Liver (tissue), 9 donors: ENCODE results near the gene SMPD1. TPM values are rescaled to one million over a fixed set of nuclear protein-coding genes. Genes with fewer than 3 reads are reported as not detected.

Experiments used
- DNase-seq: peaks from one replicate; pipeline ENCODE4 v3.0.0-alpha.2; 2017; ENCODE audit warnings: low spot score
- H3K27ac ChIP-seq, 2 donors: one replicate each; pipeline ENCODE4 v1.7.0; 2013; ENCODE audit warnings: inconsistent platforms in 2 of 2, low read length in 2 of 2, control low read depth in 1 of 2, low read depth in 1 of 2, mild to moderate bottlenecking in 1 of 2
- H3K27me3 ChIP-seq, 4 donors: one replicate each; pipeline versions ENCODE4 v1.6.1 to v1.7.0; 2013; ENCODE audit warnings: low read length in 3 of 4, inconsistent platforms in 1 of 4, mild to moderate bottlenecking in 1 of 4, moderate library complexity in 1 of 4; ENCODE audit not compliant: control insufficient read depth in 4 of 4, insufficient read depth in 4 of 4
- H3K36me3 ChIP-seq, 4 donors: one replicate each; pipeline versions ENCODE4 v1.6.1 to v1.7.0; 2013; ENCODE audit warnings: low read length in 3 of 4, mild to moderate bottlenecking in 3 of 4, low read depth in 1 of 4, moderate library complexity in 1 of 4; ENCODE audit not compliant: control insufficient read depth in 4 of 4, insufficient read depth in 3 of 4
- H3K4me1 ChIP-seq, 4 donors: one replicate each; pipeline versions ENCODE4 v1.6.1 to v1.7.0; 2013; ENCODE audit warnings: low read length in 3 of 4, mild to moderate bottlenecking in 3 of 4, moderate library complexity in 1 of 4; ENCODE audit not compliant: control insufficient read depth in 4 of 4, insufficient read depth in 4 of 4
- H3K4me3 ChIP-seq, 3 donors: one replicate each; pipeline versions ENCODE4 v1.6.1 to v1.7.0; 2013; ENCODE audit warnings: low read length in 3 of 3, control low read depth in 1 of 3, low read depth in 1 of 3, mild to moderate bottlenecking in 1 of 3
- H3K9ac ChIP-seq, 2 donors: one replicate each; pipeline ENCODE4 v1.7.0; 2013; ENCODE audit warnings: low read length in 2 of 2, mild to moderate bottlenecking in 2 of 2, moderate library complexity in 2 of 2, control low read depth in 1 of 2, low read depth in 1 of 2
- H3K9me3 ChIP-seq, 4 donors: one replicate each; pipeline versions ENCODE4 v1.6.1 to v1.7.0; 2013; ENCODE audit warnings: low read length in 3 of 4; ENCODE audit not compliant: control insufficient read depth in 4 of 4
- ATF3 ChIP-seq: IDR thresholded peaks from 2 replicates; pipeline ENCODE4 v1.6.1; 2016; ENCODE audit warnings: antibody characterized with exemption
- CTCF ChIP-seq: fragments of 150-350 bp; IDR thresholded peaks from 2 replicates; pipeline ENCODE4 v1.5.1; 2017; ENCODE audit warnings: improper control_type of control experiment, low read depth, low read length; ENCODE audit not compliant: missing input control
- EGR1 ChIP-seq, 2 donors: IDR thresholded peaks; 2 replicates each; pipeline ENCODE4 v1.6.1; 2016 to 2018; ENCODE audit warnings: antibody characterized with exemption in 2 of 2, low read depth in 2 of 2
- FOXA1 ChIP-seq: IDR thresholded peaks from 2 replicates; pipeline ENCODE4 v1.6.1; 2016; ENCODE audit warnings: antibody characterized with exemption
- FOXA2 ChIP-seq: IDR thresholded peaks from 2 replicates; pipeline ENCODE4 v1.6.1; 2016; ENCODE audit warnings: antibody characterized with exemption
- GABPA ChIP-seq, 2 donors: IDR thresholded peaks in 1 of 2; conservative IDR thresholded peaks in 1 of 2; 2 replicates each; pipeline ENCODE4 v1.6.1; 2016; ENCODE audit warnings: antibody characterized with exemption in 2 of 2, mild to moderate bottlenecking in 1 of 2, moderate library complexity in 1 of 2
- HNF4A ChIP-seq, 2 donors: conservative IDR thresholded peaks; 2 replicates each; pipeline ENCODE4 v1.6.1; 2016; ENCODE audit warnings: antibody characterized with exemption in 2 of 2, mild to moderate bottlenecking in 2 of 2
- HNF4G ChIP-seq: IDR thresholded peaks from 2 replicates; pipeline ENCODE4 v1.6.1; 2016; ENCODE audit warnings: antibody characterized with exemption
- JUND ChIP-seq, 2 donors: IDR thresholded peaks; 2 replicates each; pipeline ENCODE4 v1.6.1; 2016; ENCODE audit warnings: antibody characterized with exemption in 2 of 2
- MAX ChIP-seq: IDR thresholded peaks from 2 replicates; pipeline ENCODE4 v1.6.1; 2016; ENCODE audit warnings: antibody characterized with exemption
- NR2F2 ChIP-seq: IDR thresholded peaks from 2 replicates; pipeline ENCODE4 v1.6.1; 2016; ENCODE audit warnings: antibody characterized with exemption
- RAD21 ChIP-seq, 2 donors: IDR thresholded peaks; 2 replicates each; pipeline ENCODE4 v1.6.1; 2016; ENCODE audit warnings: antibody characterized with exemption in 2 of 2, mild to moderate bottlenecking in 2 of 2
- REST ChIP-seq: IDR thresholded peaks from 2 replicates; pipeline ENCODE4 v1.6.1; 2016; ENCODE audit warnings: antibody characterized with exemption, mild to moderate bottlenecking
- RXRA ChIP-seq, 2 donors: IDR thresholded peaks; 2 replicates each; pipeline ENCODE4 v1.6.1; 2017 to 2018; ENCODE audit warnings: antibody characterized with exemption in 2 of 2, mild to moderate bottlenecking in 1 of 2
- SP1 ChIP-seq: IDR thresholded peaks from 2 replicates; pipeline ENCODE4 v1.6.1; 2018; ENCODE audit warnings: antibody characterized with exemption, mild to moderate bottlenecking
- TAF1 ChIP-seq: conservative IDR thresholded peaks from 2 replicates; pipeline ENCODE4 v1.6.1; 2016; ENCODE audit warnings: antibody characterized with exemption, mild to moderate bottlenecking
- YY1 ChIP-seq: IDR thresholded peaks from 2 replicates; pipeline ENCODE4 v1.6.1; 2016; ENCODE audit warnings: antibody characterized with exemption, mild to moderate bottlenecking
- ZBTB33 ChIP-seq: IDR thresholded peaks from 2 replicates; pipeline ENCODE4 v1.6.1; 2016; ENCODE audit warnings: antibody characterized with exemption
- WGBS: extraction: QIAGEN DNeasy Blood & Tissue Kit; methylation state at CpG from one replicate; pipeline ENCODE4 v1.1.7; 2013; 5-methylcytosine and 5-hydroxymethylcytosine counted together
- polyA plus RNA-seq, 2 donors: library from polyadenylated mRNA; stranded (reverse) in 1 of 2; unstranded in 1 of 2; fragments of 200-250 nt in 1 of 2; fragments of >200 nt in 1 of 2; fragmentation: Nextera tagmentation in 1 of 2; extraction: Ambion mirVana in 1 of 2; gene quantifications; one replicate each; pipeline versions ENCODE4 v1.2.1 to v1.2.3, GENCODE V29; 2013 to 2015
- total RNA-seq, 2 donors: library from RNA; depleted of rRNA; stranded (reverse); fragments of >200 nt; gene quantifications; one replicate each; pipeline ENCODE4 v1.2.3, GENCODE V29; 2014
- donor health status: healthy.
- donor health status: healthy.
- donor health status: healthy.
- donor health status: healthy.
- donor health status: healthy.

The SMPD1 gene
- total and polyA plus RNA-seq, 4 donors, result 15.4 to 91.6 (median 45.4) TPM

GRCh38 chr11:6402061-6402470 lies 11.8 kb downstream of the SMPD1 start:
- peaks cover 0 to 4% (median 0%) of the 10 kb centered on the region in 4 donors for H3K4me1 ChIP-seq
- H3K27me3 ChIP-seq, result no peaks in the 10 kb centered on the region
- DNase-seq, result no peak
- H3K9me3 ChIP-seq, result no peaks in the 10 kb centered on the region
- H3K9ac ChIP-seq, result no peak overlapping the region
- TF ChIP-seq FOXA2 (no peak), CTCF (no peak), YY1 (no peak)
- no peak overlapping the region for H3K27ac ChIP-seq
- 88% methylated on average over 12 of the region's 12 CpGs for WGBS
- H3K4me3 ChIP-seq, result no peak overlapping the region
- no peaks in the 10 kb centered on the region for H3K36me3 ChIP-seq

GRCh38 chr11:6402561-6402981 lies 12.3 kb downstream of the SMPD1 start:
- DNase-seq, result no peak
- Histone ChIP-seq H3K9me3 (no peaks in the 10 kb centered on the region), H3K36me3 (no peaks in the 10 kb centered on the region), H3K4me3 (no peak overlapping the region), H3K4me1 (peaks cover 0 to 4% (median 0%) of the 10 kb centered on the region in 4 donors), H3K27me3 (no peaks in the 10 kb centered on the region), H3K9ac (no peak overlapping the region), H3K27ac (no peak overlapping the region)
- WGBS, result 81% methylated on average over 7 of the region's 7 CpGs
- TF ChIP-seq YY1, result no peak
- TF ChIP-seq NR2F2, result no peak
- no peak for TF ChIP-seq CTCF
- TF ChIP-seq HNF4A (conservative IDR thresholded peaks at IDR 0.05), result no peak
- TF ChIP-seq JUND (IDR thresholded peaks at IDR 0.05), result no peak
- TF ChIP-seq REST, result no peak
- no peak for TF ChIP-seq MAX
- TF ChIP-seq RXRA (IDR thresholded peaks at IDR 0.05), result no peak
- no peak for TF ChIP-seq TAF1
- no peak for TF ChIP-seq SP1
- no peak for TF ChIP-seq EGR1 (IDR thresholded peaks at IDR 0.05; ENCODE audit: low read depth in 2 of 2)
- TF ChIP-seq RAD21 (IDR thresholded peaks at IDR 0.05), result no peak
- no peak for TF ChIP-seq ATF3
- TF ChIP-seq FOXA1, result no peak
- no peak for TF ChIP-seq HNF4G
- TF ChIP-seq GABPA (IDR thresholded peaks at IDR 0.05 in 1 of 2, conservative IDR thresholded peaks at IDR 0.05 in 1 of 2), result no peak
- TF ChIP-seq ZBTB33, result no peak
- no peak for TF ChIP-seq FOXA2
